Endodermal cell (in vitro differentiated cells): ENCODE results near the gene CBX2. TPM values are rescaled to one million over a fixed set of nuclear protein-coding genes. Genes with fewer than 3 reads are reported as not detected.

Source experiments
- DNase-seq: peaks from one replicate; pipeline ENCODE4 v3.0.0-alpha.2; 2017
- H3K27ac ChIP-seq: 2 replicates; pipeline ENCODE4 v1.5.1; 2013; ENCODE audit warnings: mild to moderate bottlenecking, low read depth, low read length, moderate library complexity
- H3K27me3 ChIP-seq: 2 replicates; pipeline ENCODE4 v1.6.1; 2013; ENCODE audit warnings: mild to moderate bottlenecking, low read length, moderate library complexity; ENCODE audit not compliant: insufficient read depth, control insufficient read depth, poor library complexity, severe bottlenecking
- H3K36me3 ChIP-seq: 2 replicates; pipeline ENCODE4 v1.7.0; 2013; ENCODE audit warnings: mild to moderate bottlenecking, low read length, moderate library complexity; ENCODE audit not compliant: control insufficient read depth, insufficient read depth
- H3K4me1 ChIP-seq: one replicate; pipeline ENCODE4 v1.7.0; 2013; ENCODE audit warnings: low read length; ENCODE audit not compliant: control insufficient read depth, insufficient read depth
- H3K4me3 ChIP-seq: 2 replicates; pipeline ENCODE4 v1.5.1; 2013; ENCODE audit warnings: mild to moderate bottlenecking, low read length, moderate library complexity
- H3K9ac ChIP-seq: 2 replicates; pipeline ENCODE4 v1.6.1; 2013; ENCODE audit warnings: mild to moderate bottlenecking, low read length, moderate library complexity; ENCODE audit not compliant: poor library complexity, severe bottlenecking; ENCODE audit errors: extremely low read depth
- H3K9me3 ChIP-seq: 2 replicates; pipeline ENCODE4 v1.6.1; 2013; ENCODE audit warnings: mild to moderate bottlenecking, low read length, moderate library complexity; ENCODE audit not compliant: control insufficient read depth
- H3K27ac Mint-ChIP-seq: 2 replicates; pipeline ENCODE4 v1.8.0; 2020; ENCODE audit warnings: mixed read lengths
- H3K27me3 Mint-ChIP-seq: 2 replicates; pipeline ENCODE4 v1.8.0; 2021; ENCODE audit warnings: mild to moderate bottlenecking, mixed read lengths; ENCODE audit not compliant: insufficient read depth
- H3K36me3 Mint-ChIP-seq: 2 replicates; pipeline ENCODE4 v1.8.0; 2020; ENCODE audit warnings: low read depth, mixed read lengths
- H3K4me1 Mint-ChIP-seq: 2 replicates; pipeline ENCODE4 v1.8.0; 2020; ENCODE audit warnings: mixed read lengths
- H3K4me3 Mint-ChIP-seq: 2 replicates; pipeline ENCODE4 v1.8.0; 2020; ENCODE audit warnings: mild to moderate bottlenecking, moderate library complexity, mixed read lengths
- H3K9me3 Mint-ChIP-seq: 2 replicates; pipeline ENCODE4 v1.8.0; 2020; ENCODE audit warnings: mild to moderate bottlenecking, mixed read lengths
- WGBS, 2 experiments: methylation state at CpG; one replicate each; pipeline versions ENCODE4 v1.1.5 to v1.1.7; 2013; ENCODE audit warnings: missing lambda C conversion rate in 2 of 2, mixed read lengths in 1 of 2; ENCODE audit not compliant: insufficient coverage in 1 of 2, insufficient read length in 1 of 2; 5-methylcytosine and 5-hydroxymethylcytosine counted together
- total RNA-seq, 2 donors: library from RNA; stranded (reverse); fragmentation: NEBNext Ultra II Directional in 1 of 2; extraction: Animal tissue kit (Norgen Biotek cat#: 25700) in 1 of 2; gene quantifications; 2 replicates in 1 of 2; 3 replicates in 1 of 2; pipeline ENCODE4 v1.2.1, GENCODE V29; 2021
- TF ChIP-seq, protein P1 (sequence below): fragments of 200-600 bp; sonication (generic); conservative IDR thresholded peaks from 2 replicates; pipeline ENCODE4 v1.5.0; 2021; ENCODE audit warnings: antibody characterized with exemption, mild to moderate bottlenecking

Gene CBX2
- total RNA-seq, 2 donors from 2014 or later, result 75.0 to 78.6 TPM

DNA sequence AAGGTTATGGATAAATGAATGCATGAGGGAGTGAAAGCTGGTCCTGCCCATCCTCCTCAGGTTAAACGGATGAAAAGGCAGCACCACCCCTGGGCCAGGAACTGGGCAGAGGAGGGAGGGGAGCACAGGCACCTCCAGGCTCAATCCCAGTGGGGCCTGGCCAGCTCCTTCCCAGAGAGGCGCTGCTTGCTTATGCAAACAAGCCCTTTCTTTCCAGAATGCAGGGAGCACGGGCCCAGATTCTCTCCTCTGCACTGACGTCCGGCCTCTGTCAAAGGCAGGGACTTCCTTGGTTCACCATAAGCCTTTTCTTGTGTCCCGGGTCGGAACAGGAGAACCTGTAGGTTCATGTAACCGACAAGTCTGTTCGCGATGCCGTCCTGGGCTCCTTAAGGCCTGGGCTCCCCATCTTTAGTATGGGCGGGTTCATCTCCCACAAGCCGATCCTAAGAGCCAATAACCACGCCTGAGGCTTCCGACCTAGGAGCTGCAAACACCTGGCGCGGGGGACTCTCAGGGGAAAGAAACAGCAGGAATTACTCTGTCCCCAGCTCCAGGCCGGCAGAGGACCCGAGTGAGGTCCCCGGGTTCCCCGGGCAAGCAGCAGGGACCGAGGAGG lies 30.9 kb upstream of the CBX2 start:
- no peak overlapping the region for H3K27ac Mint-ChIP-seq
- peaks cover 7% of the 10 kb centered on the region for H3K4me1 ChIP-seq
- no peaks in the 10 kb centered on the region for H3K36me3 ChIP-seq
- H3K27me3 Mint-ChIP-seq, result peaks cover 74% of the 10 kb centered on the region
- H3K27me3 ChIP-seq, result peaks cover 73% of the 10 kb centered on the region
- H3K4me3 Mint-ChIP-seq, result peak overlapping the region; percentile 44
- no peaks in the 10 kb centered on the region for H3K9me3 Mint-ChIP-seq
- no peak overlapping the region for H3K9ac ChIP-seq
- no peaks in the 10 kb centered on the region for H3K9me3 ChIP-seq
- H3K27ac ChIP-seq, result no peak overlapping the region
- 9 to 17% methylated on average over 16 to 22 of the region's 22 CpGs for WGBS, 2 experiments
- peaks cover 8% of the 10 kb centered on the region for H3K4me1 Mint-ChIP-seq
- TF ChIP-seq, protein P1, sequence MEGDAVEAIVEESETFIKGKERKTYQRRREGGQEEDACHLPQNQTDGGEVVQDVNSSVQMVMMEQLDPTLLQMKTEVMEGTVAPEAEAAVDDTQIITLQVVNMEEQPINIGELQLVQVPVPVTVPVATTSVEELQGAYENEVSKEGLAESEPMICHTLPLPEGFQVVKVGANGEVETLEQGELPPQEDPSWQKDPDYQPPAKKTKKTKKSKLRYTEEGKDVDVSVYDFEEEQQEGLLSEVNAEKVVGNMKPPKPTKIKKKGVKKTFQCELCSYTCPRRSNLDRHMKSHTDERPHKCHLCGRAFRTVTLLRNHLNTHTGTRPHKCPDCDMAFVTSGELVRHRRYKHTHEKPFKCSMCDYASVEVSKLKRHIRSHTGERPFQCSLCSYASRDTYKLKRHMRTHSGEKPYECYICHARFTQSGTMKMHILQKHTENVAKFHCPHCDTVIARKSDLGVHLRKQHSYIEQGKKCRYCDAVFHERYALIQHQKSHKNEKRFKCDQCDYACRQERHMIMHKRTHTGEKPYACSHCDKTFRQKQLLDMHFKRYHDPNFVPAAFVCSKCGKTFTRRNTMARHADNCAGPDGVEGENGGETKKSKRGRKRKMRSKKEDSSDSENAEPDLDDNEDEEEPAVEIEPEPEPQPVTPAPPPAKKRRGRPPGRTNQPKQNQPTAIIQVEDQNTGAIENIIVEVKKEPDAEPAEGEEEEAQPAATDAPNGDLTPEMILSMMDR, result no peak
- H3K4me3 ChIP-seq, result no peak overlapping the region
- peak; percentile 76 for DNase-seq
- H3K36me3 Mint-ChIP-seq, result no peaks in the 10 kb centered on the region

DNA sequence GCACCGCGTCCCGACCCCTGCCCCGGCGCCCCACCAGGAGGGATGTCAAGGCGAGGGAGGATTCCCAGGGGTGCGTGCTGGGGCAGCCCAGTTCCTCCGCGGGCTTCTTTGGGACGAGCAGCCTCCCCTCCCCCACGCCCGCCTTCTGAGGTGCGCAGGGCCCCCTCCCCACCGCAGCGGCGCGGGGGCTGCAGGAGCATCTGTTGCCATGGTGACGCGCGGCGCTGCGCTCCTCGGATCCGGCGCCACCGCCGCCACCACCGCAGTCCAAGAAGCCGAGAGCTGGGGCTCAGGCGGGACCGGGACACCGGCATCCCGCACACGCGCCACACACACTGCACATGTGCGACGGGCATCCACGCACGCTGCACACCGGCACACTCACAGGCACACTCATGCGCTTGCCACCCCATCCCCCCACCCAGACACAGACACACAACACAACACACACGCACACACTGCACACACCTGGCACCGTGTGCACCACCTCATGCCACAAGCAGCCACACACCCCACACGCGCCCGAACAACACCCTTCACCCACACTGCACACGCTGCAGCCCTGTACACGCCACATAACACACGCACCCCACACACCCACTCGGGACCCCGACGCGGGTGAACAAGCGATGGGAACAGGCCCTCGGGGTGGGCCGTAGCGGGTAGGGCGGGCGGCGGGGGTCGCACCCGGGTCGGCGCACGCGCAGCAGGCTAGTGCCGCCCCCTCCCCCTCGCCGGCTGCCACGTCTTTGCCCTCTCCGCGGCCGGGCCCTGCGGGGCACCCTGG lies 30.2 kb upstream of the CBX2 start:
- peak overlapping the region; percentile 44 for H3K4me3 Mint-ChIP-seq
- peaks cover 71% of the 10 kb centered on the region for H3K27me3 Mint-ChIP-seq
- Histone ChIP-seq H3K4me3 (peak overlapping the region; percentile 69), H3K27me3 (peaks cover 75% of the 10 kb centered on the region), H3K27ac (no peak overlapping the region), H3K36me3 (no peaks in the 10 kb centered on the region), H3K4me1 (peaks cover 5% of the 10 kb centered on the region), H3K9ac (no peak overlapping the region), H3K9me3 (no peaks in the 10 kb centered on the region)
- TF ChIP-seq, protein P1, result no peak
- WGBS, 2 experiments, result 0 to 5% methylated on average over 3 to 71 of the region's 74 CpGs
- DNase-seq, result peak; percentile 69
- no peak overlapping the region for H3K27ac Mint-ChIP-seq
- peaks cover 6% of the 10 kb centered on the region for H3K4me1 Mint-ChIP-seq
- no peaks in the 10 kb centered on the region for H3K36me3 Mint-ChIP-seq
- H3K9me3 Mint-ChIP-seq, result no peaks in the 10 kb centered on the region

DNA sequence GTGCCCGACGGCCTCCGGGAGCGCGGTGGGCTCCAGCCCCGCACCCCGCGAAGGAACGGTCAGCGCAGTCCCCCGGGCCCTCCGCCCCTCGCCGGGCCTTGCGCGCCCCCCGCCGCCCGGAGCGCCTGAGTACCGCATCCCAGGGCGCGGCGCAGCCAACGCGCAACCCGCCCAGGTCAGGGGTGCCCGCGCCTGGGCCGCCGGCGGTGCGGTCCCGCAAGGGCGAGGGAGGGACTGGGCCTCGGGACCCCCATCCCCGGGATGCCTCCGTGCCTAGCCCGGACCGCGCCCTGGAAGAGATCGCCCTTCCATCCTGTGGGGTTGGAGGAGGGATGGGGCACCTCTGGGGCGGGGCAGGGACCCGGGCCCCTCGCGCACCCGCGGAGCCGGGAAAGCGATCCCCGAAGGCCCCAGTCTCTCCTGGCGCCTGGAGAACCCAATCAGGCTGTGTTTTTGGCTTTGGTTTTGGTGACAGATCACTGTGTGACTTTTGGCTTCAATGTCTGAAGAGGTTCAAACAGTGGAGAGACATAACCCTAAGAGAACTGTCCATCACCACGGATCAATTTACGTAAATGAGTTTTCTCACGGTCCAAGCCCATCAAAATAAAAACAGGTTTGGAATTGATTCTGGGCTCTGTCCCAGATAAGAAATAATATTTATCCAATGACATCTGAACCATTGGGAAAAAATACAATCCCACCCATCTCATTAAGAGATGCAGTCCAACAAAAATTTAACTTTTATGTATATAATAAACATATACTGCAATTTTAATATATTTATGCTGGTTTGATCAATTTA lies 29.5 kb upstream of the CBX2 start:
- Mint-ChIP-seq H3K4me1 (peaks cover 3% of the 10 kb centered on the region), H3K27ac (no peak overlapping the region), H3K4me3 (no peak overlapping the region), H3K36me3 (no peaks in the 10 kb centered on the region), H3K27me3 (peaks cover 70% of the 10 kb centered on the region), H3K9me3 (no peaks in the 10 kb centered on the region)
- Histone ChIP-seq H3K27ac (no peak overlapping the region), H3K9me3 (no peaks in the 10 kb centered on the region), H3K36me3 (no peaks in the 10 kb centered on the region), H3K4me3 (peak overlapping the region; percentile 69), H3K4me1 (no peaks in the 10 kb centered on the region), H3K9ac (no peak overlapping the region), H3K27me3 (peaks cover 75% of the 10 kb centered on the region)
- 4 to 8% methylated on average over 9 to 55 of the region's 55 CpGs for WGBS, 2 experiments
- DNase-seq, result peak; percentile 64
- TF ChIP-seq, protein P1, result no peak
